Non-pigmented ciliary epithelial cell (primary cell): ENCODE results near the gene LEMD2.

Source experiments
- DNase-seq: peaks from one replicate; pipeline ENCODE4 v3.0.0-alpha.2; 2010; ENCODE audit warnings: low read depth

LEMD2 gene

DNA sequence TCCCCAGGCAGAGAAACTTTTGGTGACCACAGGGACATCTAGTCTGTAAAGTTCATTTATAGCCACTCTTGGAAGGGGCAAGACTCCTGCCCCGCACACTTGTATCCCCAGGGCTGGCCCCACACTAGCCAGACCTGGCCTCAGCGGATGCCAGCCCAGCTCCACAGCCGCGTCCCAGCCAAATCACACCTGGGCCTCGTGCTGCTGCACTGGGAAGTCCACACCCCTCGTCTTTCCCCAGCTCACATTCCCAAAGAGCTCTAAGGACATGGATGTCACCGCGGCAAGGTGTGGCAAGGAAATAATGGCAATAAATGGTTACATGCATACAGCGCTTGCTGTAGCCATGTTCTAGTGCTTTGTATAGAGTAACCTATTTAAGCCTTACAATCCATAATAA lies 50.8 kb downstream of the LEMD2 start:
- no peak for DNase-seq

DNA sequence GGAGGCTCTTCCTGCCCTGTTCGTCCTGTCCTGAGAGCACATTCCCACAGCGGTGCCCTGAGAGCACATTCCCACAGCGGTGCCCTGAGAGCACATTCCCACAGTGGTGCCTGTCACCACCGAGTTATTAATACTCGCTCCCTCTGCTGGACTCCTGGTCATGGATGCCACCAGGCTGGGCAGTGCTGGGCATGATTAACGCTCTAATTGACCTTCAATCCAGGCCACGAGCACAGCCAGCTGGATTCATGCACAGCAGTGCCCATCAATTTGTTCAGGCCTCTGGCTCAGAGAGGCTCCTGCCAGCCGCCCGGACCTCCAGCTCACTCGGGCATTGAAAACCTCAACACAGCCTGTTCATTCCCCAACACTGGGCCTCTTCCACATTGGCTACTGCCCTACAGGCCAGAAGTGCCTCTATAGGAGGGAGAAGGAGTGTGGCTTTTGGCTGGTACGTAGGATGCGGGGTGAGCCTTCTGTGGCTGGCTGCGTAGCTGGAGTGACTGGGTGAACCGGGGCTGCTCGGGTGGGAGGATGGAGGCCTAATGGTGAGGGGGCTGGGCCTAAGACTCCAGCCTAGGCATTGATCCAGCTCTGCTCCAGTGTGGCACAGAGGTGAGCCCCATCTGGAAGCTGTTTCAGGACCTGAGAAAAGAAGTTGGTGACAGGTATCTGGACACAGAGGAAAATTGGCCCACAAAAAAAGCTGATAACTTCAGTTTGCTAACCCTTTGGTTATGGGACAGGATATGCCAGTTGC lies 51.5 kb downstream of the LEMD2 start:
- DNase-seq, result no peak

DNA sequence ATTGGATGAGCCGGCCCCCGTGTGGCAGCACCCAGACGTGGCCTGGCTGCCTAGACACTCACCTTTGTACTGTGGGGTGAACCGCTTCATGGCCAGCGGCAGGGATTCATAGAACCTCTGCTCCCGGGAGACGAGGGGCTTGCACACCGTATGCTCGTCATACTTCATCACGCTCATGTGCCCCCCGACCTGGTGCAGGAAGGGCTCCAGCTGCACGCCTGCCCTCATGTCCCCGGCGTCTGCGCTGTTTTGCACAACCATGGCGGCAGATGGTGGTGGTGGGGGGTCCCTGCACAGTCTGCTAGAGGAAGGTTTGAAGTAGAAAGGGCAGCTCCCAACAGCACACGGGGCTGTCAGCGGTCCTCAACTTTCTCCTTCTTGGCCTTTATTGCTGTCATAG lies 53.7 kb downstream of the LEMD2 start:
- no peak for DNase-seq

GRCh38 chr6:33733709-33734007 lies 55.3 kb downstream of the LEMD2 start:
- DNase-seq, result no peak

GRCh38 chr6:33732817-33733708 lies 55.9 kb downstream of the LEMD2 start:
- DNase-seq, result no peak

GRCh38 chr6:33732385-33732784 lies 56.5 kb downstream of the LEMD2 start:
- no peak for DNase-seq

DNA sequence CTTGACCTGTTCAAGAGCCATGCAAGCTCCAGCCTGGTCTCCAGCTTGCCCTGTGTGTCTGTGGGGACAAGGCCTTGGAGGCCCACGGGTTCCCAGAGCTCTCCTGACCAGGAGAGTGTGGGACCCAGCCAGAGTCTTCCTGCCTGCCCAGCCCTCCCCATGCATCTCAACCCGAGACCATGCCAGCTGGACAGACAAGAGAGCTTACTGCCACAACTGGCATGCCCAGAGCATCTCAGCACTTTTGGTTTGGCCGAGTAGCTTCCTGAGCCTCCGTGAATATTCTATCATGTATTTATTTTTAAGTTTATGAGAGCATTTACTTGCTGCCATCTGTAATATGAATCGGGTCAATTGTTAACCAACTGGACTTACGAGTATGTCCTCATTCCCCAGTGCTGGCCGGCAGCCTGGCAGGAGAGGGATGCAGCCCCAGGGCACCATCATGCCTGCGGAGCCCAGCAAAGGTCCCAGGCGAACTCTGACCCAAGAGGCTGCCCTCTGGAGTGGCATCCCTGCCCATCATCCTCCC lies 57.1 kb downstream of the LEMD2 start:
- no peak for DNase-seq

GRCh38 chr6:33731035-33731434 lies 57.9 kb downstream of the LEMD2 start:
- DNase-seq, result no peak

GRCh38 chr6:33730611-33731010 lies 58.3 kb downstream of the LEMD2 start:
- DNase-seq, result no peak

GRCh38 chr6:33729059-33729458 lies 59.9 kb downstream of the LEMD2 start:
- no peak for DNase-seq

DNA sequence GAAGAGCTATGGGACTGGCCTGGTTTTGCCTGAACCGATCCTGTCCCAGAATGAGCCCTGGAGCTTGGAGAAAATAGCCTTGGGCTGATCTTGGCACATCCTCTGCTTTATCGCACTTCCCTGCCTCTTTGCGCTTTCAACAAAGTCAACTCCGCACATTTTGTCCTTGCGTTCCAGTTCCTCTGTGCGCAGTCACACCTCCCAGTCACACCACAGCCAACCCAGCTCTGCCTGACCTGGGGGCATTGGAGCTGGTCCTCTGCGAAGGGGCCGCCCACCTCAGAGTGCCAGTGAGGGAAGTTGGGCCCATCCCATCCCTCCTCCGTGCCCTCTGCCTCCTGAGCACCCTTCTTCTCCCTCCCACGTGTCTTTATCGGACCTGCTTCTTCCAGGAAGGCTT lies 60.5 kb downstream of the LEMD2 start:
- no peak for DNase-seq

DNA sequence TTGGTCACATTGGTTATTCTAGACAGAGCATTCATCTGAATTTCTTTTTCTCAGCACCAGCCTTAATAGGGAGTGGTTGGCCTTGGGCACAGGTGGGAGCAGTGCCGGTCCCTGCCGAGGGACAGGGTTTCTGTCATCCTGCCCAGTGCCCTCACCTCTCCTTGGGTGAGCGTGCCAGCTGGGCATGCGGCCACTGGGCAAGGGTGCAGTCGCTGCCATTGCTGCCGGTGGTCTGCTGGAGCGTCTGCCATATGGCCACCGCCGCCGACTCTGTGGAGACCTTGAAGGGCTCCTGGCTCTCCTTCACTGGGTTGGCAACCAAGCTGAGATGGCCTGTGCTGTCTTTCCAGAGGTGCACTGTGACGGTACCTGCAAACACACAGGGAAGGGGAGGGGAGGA lies 61.0 kb downstream of the LEMD2 start:
- DNase-seq, result no peak

GRCh38 chr6:33727126-33727525 lies 61.8 kb downstream of the LEMD2 start:
- no peak for DNase-seq

DNA sequence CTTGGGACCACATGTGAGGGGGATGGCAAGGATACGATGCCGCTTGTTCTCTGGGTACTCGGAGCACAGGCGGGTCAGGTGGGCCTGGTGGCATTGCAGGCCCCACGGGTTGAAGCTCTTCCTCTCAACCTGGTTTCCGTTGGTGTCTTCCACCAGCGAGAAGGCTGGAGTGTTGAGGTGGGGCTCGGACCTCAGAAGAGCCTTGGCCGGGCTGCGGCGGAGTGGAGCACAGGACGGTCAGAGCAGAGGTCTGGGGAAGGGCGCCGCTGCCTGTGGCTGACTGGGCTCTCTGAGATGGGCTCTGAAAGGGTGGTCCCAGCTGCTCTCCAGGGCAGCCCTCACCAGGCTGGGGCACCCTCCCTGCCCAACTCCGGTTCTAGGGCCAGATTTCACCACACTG lies 62.2 kb downstream of the LEMD2 start:
- no peak for DNase-seq

DNA sequence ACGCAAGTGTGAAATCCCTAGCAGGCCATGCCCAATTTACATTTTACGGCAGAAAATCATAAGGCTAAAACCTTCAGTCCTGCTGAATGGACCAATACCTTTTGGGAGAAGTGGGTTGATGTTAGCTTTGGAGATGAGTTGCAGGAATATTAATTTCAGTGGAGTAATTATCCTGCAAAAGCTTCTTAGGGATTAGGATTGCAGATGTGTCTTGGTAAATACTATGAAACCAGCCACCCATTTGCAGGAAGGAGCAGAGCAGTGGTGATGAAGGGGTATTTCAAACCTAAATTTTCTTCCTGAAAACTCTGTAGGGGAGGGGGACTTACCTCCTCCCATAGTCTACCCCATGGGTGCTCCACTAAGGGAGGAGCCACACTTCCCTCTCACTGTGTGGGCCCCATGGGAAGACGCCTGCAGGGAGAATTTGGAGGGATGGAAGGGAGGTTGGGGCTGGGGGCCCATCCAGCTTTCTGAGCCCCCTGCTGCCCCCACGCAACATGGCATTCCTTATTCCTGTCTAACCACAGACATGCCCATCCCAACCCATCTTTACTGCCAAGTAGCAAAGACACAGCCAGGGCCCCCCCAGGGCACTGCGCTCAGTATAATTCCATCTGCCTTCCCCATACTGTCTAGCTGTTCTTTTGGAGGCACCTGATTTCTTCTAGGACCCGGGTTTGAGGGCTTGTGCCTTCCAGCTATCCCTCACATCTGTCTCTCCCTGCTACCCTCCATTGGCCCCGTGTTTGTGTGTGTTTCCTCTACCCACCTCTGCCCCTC lies 62.8 kb downstream of the LEMD2 start:
- no peak for DNase-seq

GRCh38 chr6:33725222-33725621 lies 63.7 kb downstream of the LEMD2 start:
- no peak for DNase-seq

- DNase-seq, result no peak
These were observed 64.6 kb downstream of the LEMD2 start for GRCh38 chr6:33724102-33725023.

DNA sequence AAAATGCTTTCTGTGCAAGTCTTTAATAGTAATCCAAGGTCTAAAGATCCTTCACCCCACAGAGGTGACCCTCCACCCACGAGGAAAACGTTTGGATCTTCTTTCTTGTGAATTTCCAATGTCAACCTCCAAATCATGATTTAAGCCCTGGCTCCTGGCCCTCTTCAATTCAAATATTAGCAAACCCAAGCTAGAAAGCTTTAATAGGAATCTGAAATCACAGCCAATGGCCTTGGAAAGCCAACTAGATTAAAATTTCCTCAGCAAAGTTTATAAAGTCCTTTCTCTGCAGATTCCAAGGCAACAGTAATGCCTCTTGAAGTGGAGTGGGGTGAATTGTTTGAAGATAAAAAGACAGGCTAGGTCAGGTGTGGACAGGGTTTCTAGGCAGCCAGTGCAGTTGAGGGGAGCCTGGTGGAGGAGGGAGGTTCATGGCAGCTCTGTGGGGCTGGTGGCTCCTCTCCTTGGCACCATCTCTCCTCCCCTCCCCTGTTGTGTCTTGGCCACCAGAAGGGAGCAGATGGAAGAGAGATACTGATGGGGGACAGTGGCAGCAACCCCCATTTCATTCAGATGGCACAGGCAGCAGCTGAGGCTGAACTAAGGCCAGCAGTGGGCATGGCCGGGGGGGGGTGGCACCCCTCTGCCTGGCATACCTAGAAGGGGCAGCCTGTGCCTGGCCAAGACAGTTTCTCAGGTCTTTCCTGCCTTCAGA lies 65.4 kb downstream of the LEMD2 start:
- no peak for DNase-seq

GRCh38 chr6:33722103-33722623 lies 66.8 kb downstream of the LEMD2 start:
- no peak for DNase-seq

- DNase-seq, result no peak
These were observed 67.4 kb downstream of the LEMD2 start for GRCh38 chr6:33721508-33721907.
